ENCODE measurements around the gene P2RX3. TPM values are rescaled to one million over a fixed set of nuclear protein-coding genes. Genes with fewer than 3 reads are reported as not detected.
"Not testable (repeated sequence)": the region's sequence is repeated elsewhere in the genome, so short reads cannot be mapped to it uniquely, and the experiment has no call there.

Gene P2RX3
- total RNA-seq, 1 experiment from 2014 or later: not detected

DNA sequence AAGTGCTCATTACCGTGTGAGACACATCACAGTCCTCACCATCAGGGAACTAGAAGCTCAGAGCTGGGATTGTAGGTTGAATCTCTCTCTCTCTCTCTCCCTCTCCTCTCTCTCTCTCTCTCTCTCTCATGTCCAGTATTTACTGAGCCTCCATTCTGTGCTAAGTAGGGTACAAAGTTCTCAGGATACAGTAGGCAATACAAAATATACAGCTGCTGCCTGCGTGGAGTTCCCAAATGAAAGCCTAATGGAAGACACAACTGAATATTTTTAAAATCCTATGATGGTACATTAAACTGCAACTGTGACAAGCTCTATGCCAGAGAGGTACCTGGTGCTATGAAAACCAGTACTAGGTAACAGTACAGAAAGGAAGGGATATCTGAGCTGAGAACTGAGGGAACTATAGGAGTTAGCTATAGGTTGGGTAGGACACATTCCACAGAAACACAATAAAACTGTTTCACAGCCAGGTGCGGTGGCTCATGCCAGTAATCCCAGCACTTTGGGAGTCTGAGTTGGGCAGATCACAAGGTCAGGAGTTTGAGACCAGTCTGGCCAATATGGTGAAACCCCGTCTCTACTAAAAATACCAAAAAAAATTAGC lies 61.9 kb downstream of the P2RX3 start:
- Histone ChIP-seq H3K79me2 (ENCODE audit: low read depth) (no peaks in the 10 kb centered on the region), H3K4me3 (no peak overlapping the region), H3K9me2 (ENCODE audit: insufficient read depth) (no peaks in the 10 kb centered on the region), H3K36me3 (ENCODE audit: low read depth) (no peaks in the 10 kb centered on the region), H3K9me3 (ENCODE audit: insufficient read depth, low read depth) (no peaks in the 10 kb centered on the region), H3K4me1 (replicated peaks; ENCODE audit: insufficient read depth) (peaks cover 18% of the 10 kb centered on the region), H4K20me1 (ENCODE audit: insufficient read depth) (no peaks in the 10 kb centered on the region), H3F3A (ENCODE audit: insufficient read depth, low read depth) (peaks cover 19% of the 10 kb centered on the region), H3K4me2 (no peak overlapping the region), H3K27ac (no peak overlapping the region), H2AFZ (no peak overlapping the region), H3K27me3 (ENCODE audit: insufficient read depth, low read depth) (peaks cover 23% of the 10 kb centered on the region; the same call in 1 of the 2 replicates)
- POLR2A ChIA-PET (ENCODE audit: unreplicated experiment): no interaction called here
- intact Hi-C loops (cut with micrococcal nuclease; ENCODE audit: unreplicated experiment): no loop called here
- CTCF ChIA-PET: interaction anchor here (0.6 to 0.7 kb wide), 3 partner anchors 40 to 1772 kb away, joined by 3 to 4 read pairs (median 3); partner anchors contain the start of gene DTX4
- peak in 1 of 2 experiments; percentile 21 for DNase-seq
- TF ChIP-seq EZH2 (IDR thresholded peaks at IDR 0.05; ENCODE audit: low read depth): no peak
- TF ChIP-seq, protein P1, sequence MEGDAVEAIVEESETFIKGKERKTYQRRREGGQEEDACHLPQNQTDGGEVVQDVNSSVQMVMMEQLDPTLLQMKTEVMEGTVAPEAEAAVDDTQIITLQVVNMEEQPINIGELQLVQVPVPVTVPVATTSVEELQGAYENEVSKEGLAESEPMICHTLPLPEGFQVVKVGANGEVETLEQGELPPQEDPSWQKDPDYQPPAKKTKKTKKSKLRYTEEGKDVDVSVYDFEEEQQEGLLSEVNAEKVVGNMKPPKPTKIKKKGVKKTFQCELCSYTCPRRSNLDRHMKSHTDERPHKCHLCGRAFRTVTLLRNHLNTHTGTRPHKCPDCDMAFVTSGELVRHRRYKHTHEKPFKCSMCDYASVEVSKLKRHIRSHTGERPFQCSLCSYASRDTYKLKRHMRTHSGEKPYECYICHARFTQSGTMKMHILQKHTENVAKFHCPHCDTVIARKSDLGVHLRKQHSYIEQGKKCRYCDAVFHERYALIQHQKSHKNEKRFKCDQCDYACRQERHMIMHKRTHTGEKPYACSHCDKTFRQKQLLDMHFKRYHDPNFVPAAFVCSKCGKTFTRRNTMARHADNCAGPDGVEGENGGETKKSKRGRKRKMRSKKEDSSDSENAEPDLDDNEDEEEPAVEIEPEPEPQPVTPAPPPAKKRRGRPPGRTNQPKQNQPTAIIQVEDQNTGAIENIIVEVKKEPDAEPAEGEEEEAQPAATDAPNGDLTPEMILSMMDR (conservative IDR thresholded peaks at IDR 0.05): no peak
- BruUV-seq (replicated peaks): no TSS peak

DNA sequence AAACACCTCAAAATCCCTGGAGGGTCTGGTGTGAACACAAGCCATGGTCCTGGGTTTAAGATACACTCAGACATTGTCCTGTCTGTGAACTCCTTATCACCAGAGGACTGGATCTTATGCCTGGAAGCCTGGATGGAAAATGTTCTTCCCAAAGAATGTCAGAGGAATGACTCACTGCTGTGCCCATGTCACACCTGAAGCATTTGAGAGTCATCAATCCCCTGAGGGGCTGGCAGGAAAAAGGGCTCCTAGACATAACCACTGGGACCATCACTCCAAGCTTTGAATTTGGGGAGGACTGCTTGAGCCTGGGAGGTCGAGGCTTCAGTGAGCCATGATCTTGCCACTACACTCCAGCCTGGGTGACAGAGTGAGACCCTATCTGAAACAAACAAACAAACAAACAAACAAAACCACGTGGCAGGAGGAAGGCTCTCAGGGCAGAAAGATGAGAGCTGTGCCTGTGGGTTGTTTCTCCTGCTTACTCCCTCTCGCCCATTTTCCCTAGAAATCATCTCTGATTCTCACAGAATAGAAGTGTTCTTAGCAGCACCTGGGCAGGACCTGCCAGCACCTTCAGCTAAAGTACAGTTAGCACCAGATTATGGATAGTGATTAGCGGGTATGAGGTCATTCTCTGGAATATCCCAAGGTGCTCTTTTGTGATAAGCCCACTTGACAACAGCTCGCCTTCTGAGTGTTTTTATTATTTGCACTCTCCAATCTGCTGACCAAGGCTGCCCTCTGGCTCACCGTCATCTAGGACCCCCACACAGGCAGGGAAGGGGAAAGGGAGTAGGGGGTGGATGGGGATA lies 64.2 kb downstream of the P2RX3 start:
- H4K20me1 ChIP-seq (ENCODE audit: insufficient read depth): no peaks in the 10 kb centered on the region
- H3K4me3 ChIP-seq: no peak overlapping the region
- CTCF ChIA-PET: interaction anchor here (0.6 to 0.9 kb wide), 2 partner anchors 55 to 308 kb away, joined by 6 to 10 read pairs; no protein-coding TSS in a partner anchor
- DNase-seq: peak; percentile 64 to 79
- POLR2A ChIA-PET (ENCODE audit: unreplicated experiment): interaction anchor here (0.6 to 0.7 kb wide), 4 partner anchors 21 to 376 kb away, joined by 3 to 5 read pairs (median 4); no protein-coding TSS in a partner anchor
- peaks cover 29% of the 10 kb centered on the region for H3F3A ChIP-seq (ENCODE audit: insufficient read depth, low read depth)
- H3K79me2 ChIP-seq (ENCODE audit: low read depth): no peaks in the 10 kb centered on the region
- H3K27ac ChIP-seq: peak overlapping the region; percentile 45
- no peak for TF ChIP-seq EZH2 (IDR thresholded peaks at IDR 0.05; ENCODE audit: low read depth)
- TF ChIP-seq, protein P1 (conservative IDR thresholded peaks at IDR 0.05): no peak
- H3K27me3 ChIP-seq (ENCODE audit: insufficient read depth, low read depth): 0 out of 2 replicates have a peak, but pooled peaks cover under 1% of the 10 kb centered on the region
- H3K36me3 ChIP-seq (ENCODE audit: low read depth): peaks cover 16% of the 10 kb centered on the region; the same call in 1 of the 2 replicates
- no peak overlapping the region for H2AFZ ChIP-seq
- intact Hi-C loops (cut with micrococcal nuclease; ENCODE audit: unreplicated experiment): no loop called here
- H3K4me1 ChIP-seq (replicated peaks; ENCODE audit: insufficient read depth): peaks cover 18% of the 10 kb centered on the region
- no peaks in the 10 kb centered on the region for H3K9me3 ChIP-seq (ENCODE audit: insufficient read depth, low read depth)
- H3K9me2 ChIP-seq (ENCODE audit: insufficient read depth): no peaks in the 10 kb centered on the region
- BruUV-seq (replicated peaks): TSS peak; percentile 94
- peak overlapping the region; percentile 46 for H3K4me2 ChIP-seq

DNA sequence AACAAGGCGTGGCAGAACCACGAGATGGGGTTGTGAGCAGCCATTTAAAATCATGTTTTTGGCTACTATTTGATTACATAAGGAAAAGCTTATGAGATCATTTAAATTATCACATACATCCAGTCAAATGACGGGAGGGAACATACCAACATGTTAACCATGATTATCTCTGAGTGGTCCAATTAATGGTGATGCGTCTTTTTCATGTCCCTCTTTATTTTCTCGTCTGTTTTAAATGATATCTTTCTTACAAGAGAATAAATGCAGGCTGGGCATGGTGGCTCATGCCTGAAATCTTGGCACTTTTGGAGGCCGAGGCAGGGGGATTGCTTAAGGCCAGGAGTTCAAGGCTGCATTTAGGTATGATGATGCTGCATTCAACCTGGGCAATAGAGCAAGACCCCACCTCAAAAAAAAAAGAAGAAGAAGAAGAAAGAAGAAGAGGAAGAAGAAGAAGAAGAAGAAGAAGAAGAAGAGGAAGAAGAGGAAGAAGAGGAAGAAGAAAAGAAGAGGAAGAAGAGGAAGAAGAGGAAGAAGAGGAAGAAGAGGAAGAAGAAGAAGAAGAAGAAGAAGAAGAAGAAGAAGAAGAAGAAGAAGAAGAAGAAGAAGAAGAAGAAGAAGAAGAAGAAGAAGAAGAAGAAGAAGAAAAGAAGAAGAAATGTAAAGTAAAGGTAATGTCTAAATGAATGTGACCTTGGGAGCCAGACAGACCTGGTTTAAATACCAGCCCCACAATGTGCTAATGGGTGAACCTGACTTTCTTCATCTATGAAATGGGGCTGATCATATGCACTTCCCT lies 65.0 kb downstream of the P2RX3 start:
- DNase-seq: peak in 1 of 2 experiments; percentile 25
- H3K9me2 ChIP-seq (ENCODE audit: insufficient read depth); H2AFZ ChIP-seq; H3K27me3 ChIP-seq (ENCODE audit: insufficient read depth, low read depth); intact Hi-C loops (cut with micrococcal nuclease; ENCODE audit: unreplicated experiment); CTCF ChIA-PET; H3K4me3 ChIP-seq; H3K79me2 ChIP-seq (ENCODE audit: low read depth); H3K9me3 ChIP-seq (ENCODE audit: insufficient read depth, low read depth); BruUV-seq (replicated peaks); H4K20me1 ChIP-seq (ENCODE audit: insufficient read depth): not testable (repeated sequence)
- H3K4me1 ChIP-seq (replicated peaks; ENCODE audit: insufficient read depth): peaks cover 18% of the 10 kb centered on the region
- POLR2A ChIA-PET (ENCODE audit: unreplicated experiment): interaction anchor here (0.6 to 0.7 kb wide), 2 partner anchors 20 to 23 kb away, joined by 4 read pairs; no protein-coding TSS in a partner anchor
- peak overlapping the region; percentile 45 for H3K27ac ChIP-seq
- peak overlapping the region; percentile 46 for H3K4me2 ChIP-seq
- peaks cover 35% of the 10 kb centered on the region for H3F3A ChIP-seq (ENCODE audit: insufficient read depth, low read depth)
- H3K36me3 ChIP-seq (ENCODE audit: low read depth): peaks cover 22% of the 10 kb centered on the region; the same call in 1 of the 2 replicates

All from PC-9 (cell line).